Measurements from ENCODE around the gene UGT2A3.

DNA sequence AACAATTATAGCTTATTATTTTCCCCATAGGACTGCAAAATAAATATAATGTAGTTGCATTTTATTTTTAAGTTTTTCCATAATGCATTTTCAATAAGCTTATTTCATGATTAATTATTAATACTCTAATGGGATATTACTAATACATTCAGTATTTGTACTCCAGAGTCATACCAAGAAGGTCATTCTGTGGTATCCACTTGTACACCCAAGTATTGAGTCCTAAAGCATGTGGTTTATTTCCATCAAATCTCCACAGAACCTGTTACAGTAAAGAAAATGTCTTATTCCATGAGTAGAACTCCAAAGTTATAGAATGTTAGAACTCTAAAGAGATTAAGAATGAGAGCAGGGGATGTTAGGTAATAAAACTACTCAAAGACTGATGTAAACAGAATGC is 30.6 kb downstream of the UGT2A3 start:
- TF ChIP-seq, protein P1, sequence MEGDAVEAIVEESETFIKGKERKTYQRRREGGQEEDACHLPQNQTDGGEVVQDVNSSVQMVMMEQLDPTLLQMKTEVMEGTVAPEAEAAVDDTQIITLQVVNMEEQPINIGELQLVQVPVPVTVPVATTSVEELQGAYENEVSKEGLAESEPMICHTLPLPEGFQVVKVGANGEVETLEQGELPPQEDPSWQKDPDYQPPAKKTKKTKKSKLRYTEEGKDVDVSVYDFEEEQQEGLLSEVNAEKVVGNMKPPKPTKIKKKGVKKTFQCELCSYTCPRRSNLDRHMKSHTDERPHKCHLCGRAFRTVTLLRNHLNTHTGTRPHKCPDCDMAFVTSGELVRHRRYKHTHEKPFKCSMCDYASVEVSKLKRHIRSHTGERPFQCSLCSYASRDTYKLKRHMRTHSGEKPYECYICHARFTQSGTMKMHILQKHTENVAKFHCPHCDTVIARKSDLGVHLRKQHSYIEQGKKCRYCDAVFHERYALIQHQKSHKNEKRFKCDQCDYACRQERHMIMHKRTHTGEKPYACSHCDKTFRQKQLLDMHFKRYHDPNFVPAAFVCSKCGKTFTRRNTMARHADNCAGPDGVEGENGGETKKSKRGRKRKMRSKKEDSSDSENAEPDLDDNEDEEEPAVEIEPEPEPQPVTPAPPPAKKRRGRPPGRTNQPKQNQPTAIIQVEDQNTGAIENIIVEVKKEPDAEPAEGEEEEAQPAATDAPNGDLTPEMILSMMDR (IDR thresholded peaks at IDR 0.05) = no peak
- TF ChIP-seq POLR2A (IDR thresholded peaks at IDR 0.05) = no peak
